Hematopoietic multipotent progenitor cell treated with erythropoietin and hydrocortisone succinate and interleukin-3 and kit ligand, for 15 days (in vitro differentiated cells): ENCODE results near the gene CD151.
A peak's percentile ranks its signal among the peaks of the same experiment; 100 is the strongest.

ENCODE experiments used
- DNase-seq: peaks from one replicate; pipeline ENCODE4 v3.0.0-alpha.2; 2015; ENCODE audit warnings: low spot score

Gene CD151

DNA sequence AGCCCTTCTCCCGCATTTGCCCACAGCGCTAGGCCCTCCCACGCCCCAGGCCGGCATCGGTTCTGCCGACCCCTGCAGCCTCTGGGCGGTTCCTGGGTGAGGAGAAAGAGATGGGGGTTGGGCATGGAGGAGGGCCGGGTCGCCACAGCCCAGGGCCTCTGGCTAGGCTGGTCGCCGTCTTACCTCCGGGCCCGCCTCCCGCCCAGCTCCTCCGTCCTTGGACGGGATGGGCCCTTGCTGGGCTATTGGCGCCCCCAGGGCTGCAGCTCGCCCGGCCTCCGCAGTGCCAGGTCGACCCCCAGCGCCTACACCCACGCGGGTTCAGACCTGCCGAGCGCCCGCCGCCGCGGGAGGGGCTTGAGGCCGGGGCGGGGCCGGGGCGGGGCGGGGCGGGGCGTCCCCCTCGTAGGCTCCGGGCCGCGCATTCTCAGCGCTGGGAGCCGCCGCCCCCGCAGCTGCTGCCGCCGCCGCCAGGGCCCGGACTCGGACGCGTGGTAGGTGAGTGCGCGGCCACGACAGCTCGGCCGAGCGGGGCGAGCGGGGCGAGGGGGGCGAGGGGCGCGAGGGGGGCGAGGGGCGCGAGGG, at the start of gene CD151:
CD151 (plus strand) TSS at position 424 of the 585 bp plus-strand sequence. CDS start 3,118 bp downstream, outside the sequence.
- peak; percentile 65 for DNase-seq

DNA sequence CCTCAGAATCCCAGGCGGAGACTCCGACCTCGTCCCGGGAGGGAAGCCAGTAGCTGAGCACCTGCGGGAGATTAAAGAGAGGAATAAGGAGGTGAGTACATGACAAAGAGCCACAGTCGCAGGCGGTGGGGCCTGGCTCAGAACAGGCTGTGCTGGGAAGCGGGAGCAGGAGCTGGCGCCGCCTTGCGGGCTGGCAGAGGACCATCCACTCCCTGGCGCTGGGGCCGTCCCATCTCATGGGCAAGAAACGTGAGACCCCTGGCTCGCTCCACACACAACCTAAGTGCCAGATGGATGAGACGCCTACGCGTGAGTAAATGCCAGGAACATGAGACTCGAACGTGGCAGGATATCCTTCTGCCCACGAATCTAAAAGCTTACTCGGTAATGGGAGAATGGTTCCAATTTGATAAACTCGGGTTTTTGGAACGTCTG, 49.2 kb upstream of the CD151 start:
- DNase-seq, result peak; percentile 40

- DNase-seq, result no peak
Observed at GRCh38 chr11:786235-787083, 46.3 kb upstream of the CD151 start.

DNA sequence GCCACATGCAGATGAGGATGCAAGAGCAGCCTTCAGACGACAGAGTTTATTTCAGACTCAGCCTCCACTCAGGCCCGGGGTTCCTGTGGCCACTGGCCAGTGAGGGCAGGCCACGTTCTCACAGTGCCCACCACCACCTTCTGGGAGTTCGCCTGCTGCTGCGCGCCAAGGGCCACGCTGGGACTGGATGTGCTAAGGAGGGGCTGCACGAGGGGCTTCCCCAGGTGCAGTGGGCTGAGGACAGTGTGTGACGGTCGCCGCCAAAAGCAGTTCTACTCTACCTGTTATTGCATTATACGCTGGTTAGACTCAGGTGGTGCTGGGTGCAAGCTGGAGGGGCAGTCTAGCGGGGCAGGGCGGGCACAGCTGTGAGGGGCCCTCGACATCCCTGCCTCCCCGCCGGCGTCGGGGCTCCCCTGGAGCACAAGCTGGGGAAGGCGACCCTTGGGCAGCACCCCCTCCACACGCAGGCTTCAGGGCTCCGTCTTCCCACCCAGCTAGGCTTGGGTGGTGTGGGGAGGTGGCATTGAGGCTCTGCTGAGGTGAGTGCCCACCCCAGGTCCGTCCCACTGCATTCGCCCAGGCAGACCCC, 45.6 kb upstream of the CD151 start:
- DNase-seq, result no peak

GRCh38 chr11:788009-788640, 44.6 kb upstream of the CD151 start:
- no peak for DNase-seq

DNA sequence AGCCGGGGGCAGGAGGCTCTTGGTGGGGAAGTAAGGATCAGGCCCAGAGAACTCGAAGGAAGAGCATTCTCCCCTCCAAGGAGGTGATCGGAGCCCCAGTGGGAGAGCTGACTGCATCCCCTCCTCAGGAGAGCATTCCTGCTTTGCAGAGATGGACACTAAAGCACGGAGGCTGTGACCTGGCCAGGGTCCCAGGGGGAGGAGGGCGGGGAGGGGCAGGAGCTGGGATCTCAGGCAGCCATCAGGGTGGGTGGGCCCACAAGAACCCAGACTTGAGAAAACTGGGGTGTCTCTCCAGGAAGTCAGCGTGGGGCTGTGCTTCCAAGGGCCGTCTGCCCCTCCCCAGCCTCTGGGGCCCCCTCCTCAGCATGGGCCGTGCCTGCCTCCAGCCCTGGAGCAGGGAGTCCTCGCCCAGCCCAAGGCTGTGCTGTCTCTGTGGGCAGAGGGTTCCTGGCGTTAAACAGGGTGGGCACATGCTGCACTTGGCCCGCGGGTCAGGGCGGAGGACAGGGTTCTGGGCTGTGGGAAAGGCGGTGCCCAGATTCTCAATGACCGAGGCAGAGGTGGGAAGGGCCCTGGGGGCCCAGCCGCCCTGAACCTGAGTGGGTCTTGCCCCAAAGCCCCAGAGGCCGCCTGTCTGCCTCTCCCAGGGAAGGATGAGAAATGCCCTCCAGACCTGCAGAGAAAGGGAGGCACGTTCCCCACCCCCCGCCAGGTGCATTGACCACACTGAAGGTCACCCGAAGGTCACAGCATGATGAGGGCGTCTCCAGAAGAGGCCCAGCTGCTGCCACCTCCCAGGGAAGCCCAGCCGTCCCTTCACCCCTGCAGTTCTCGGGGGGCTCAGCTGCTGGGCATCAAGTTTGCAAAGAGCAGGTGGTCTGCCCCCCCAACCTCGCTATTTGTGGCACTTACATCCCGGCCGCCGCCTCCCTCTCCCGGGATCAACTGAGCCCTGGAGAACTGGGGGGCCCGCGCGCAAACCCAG, 43.5 kb upstream of the CD151 start:
- no peak for DNase-seq

DNA sequence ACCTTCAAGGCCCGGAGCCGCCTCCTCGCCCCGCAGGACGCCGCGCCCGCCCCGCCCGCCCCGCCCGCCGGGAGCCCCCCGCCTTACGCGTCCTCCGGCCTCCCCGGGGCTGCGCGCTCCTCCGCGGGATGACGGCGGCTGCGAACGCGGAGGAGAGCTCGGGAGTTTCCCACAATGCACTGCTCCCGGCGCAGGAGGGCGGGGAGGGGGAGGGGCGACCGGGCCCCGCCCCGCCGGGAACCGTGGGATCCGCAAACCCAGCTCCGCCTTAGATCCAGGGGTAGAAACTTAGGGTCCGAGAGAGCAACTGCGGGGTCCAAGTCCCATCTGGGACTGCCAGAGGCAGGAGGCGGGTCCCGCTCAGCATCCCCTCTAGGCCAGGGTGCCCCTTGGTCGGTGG, 42.8 kb upstream of the CD151 start, which contains the start of gene CEND1:
CEND1 (minus strand) TSS at position 148 of the 400 bp plus-strand sequence. CDS start 1,514 bp downstream, outside the sequence.
- DNase-seq, result no peak

- DNase-seq, result no peak
Observed at GRCh38 chr11:790721-791564, 41.8 kb upstream of the CD151 start.

GRCh38 chr11:791658-792534, 40.9 kb upstream of the CD151 start:
- DNase-seq, result no peak

- DNase-seq, result no peak
Observed at GRCh38 chr11:792535-792821, 40.3 kb upstream of the CD151 start.

- DNase-seq, result no peak
Observed at GRCh38 chr11:792873-793272, 39.9 kb upstream of the CD151 start.

DNA sequence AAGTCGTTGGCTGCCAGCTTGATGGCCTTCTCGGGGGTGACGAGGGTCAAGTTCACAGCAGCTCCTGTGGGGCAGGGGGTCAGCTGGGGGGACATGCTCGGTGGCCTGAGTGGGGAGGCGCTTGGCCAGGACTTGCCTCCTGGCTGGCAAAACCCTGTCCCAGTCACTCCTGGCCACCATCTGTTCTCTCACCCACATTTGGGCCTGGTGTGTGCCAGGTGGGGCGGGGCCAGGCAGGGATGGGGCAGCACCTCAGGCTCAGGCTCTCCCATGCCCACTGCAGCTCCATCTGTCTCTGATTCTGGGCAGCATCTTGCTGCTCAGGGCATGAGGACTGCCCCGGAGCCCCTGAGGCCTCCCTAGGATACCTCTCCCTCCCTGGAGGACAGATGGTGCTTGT, 39.2 kb upstream of the CD151 start:
- no peak for DNase-seq

GRCh38 chr11:794013-794765, 38.6 kb upstream of the CD151 start:
- DNase-seq, result no peak

DNA sequence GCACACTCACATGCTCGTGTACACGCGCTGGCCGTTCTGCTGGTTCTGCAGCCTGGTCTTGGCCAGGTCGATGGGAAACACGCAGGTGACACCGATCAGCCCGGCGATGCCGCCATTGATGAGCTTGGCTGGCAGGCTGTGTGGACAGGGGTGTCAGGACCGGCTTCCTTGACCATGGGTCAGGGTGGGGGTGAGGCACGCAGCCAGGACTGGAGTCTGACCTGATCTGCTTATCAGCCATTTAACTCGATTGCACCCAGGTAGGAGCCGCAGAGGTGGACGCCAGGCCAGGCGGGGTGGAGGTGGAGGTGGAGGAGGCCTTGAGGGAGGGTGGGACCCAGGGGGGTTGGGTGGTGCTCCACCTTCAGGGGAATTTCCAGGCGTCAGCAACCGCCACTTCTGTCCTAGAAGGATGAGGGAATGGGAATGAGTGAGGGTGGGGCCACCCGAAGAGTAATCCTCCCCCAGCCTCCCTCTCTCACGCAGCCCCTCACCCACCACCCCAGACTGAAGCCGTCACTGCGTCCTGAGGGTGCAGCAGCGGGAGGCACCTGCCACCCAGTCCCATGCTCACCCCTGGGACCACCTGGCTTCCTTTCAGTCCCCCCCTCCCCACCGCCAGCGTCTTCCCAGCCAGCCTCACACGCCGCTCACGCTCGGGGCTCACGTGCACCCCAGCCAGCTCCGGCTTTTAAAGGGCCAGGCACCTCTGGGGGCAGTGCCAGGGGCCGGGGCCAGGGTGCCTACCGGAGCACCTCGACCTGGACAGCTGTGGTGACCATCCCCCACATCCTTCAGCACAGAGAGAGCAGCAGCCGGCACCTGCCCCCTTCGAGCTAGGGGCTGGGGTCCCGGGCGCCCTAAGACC, 37.8 kb upstream of the CD151 start:
- no peak for DNase-seq

GRCh38 chr11:795634-796564, 36.9 kb upstream of the CD151 start:
- peak; percentile 63 for DNase-seq

DNA sequence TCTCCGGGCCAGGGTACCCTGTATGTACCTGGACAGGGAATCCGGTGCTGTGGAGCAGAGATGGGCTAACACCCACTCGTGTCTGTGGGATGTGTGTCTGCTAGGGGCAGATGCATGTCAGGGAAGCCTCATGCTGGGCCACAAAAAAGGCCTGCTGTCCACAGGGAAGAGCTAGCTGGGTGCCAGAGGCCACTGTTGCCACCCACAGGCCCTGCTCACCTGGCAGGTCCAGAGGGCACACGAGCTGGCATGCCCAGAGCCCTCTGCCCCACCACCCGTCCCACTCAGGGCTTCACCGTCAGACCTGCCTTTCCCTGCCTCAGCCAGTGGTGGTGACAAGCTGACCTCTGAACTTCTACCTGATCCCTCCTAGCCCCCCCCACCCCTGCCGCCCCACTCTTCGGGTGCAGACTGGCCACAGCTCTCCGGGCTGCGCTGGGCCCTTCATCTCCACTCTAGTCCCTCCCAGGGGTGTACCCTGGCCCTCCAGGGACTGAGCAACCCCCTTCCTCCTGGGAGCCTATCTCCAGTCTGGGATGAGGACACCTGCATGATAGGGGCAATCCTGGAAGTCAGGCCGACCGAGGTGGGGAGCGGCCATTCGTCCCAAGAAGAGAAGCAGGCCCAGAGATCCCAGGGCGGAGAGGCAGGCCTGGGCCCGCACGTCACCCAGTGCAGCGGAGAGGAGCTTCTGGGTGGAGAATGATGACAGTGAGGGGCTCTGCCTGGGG, 36.0 kb upstream of the CD151 start:
- no peak for DNase-seq
